Adrenal gland (tissue), 19 donors: ENCODE measurements around the gene EIF2S3B. TPM values are rescaled to one million over a fixed set of nuclear protein-coding genes. Genes with fewer than 3 reads are reported as not detected.

Experiments used
- DNase-seq, 7 donors: peaks; one replicate each; pipeline ENCODE4 v3.0.0-alpha.2; 2019 to 2020
- H3K27ac ChIP-seq, 5 donors: fragments of 200-600 bp; sonication (generic) in 4 of 5; 1 replicate in 3 of 5; 2 replicates in 2 of 5; pipeline versions ENCODE4 v1.5.1 to v1.8.0; 2016 to 2020; ENCODE audit warnings: mild to moderate bottlenecking in 1 of 5
- H3K27me3 ChIP-seq: fragments of 200-600 bp; 2 replicates; pipeline ENCODE4 v1.8.0; 2021
- H3K36me3 ChIP-seq, 2 donors: fragments of 200-600 bp; replicated peaks in 1 of 2; 1 replicate in 1 of 2; 2 replicates in 1 of 2; pipeline versions ENCODE4 v1.5.1 to v1.8.0; 2018 to 2022
- H3K4me1 ChIP-seq, 2 donors: fragments of 200-600 bp; replicated peaks in 1 of 2; 1 replicate in 1 of 2; 2 replicates in 1 of 2; pipeline versions ENCODE4 v1.5.1 to v1.8.0; 2018 to 2021
- H3K4me3 ChIP-seq, 4 donors: fragments of 200-600 bp; sonication (generic) in 3 of 4; one replicate each; pipeline ENCODE4 v1.5.1; 2016 to 2018
- H3K9me3 ChIP-seq, 3 donors: fragments of 200-600 bp; sonication (generic) in 1 of 3; replicated peaks in 1 of 3; 1 replicate in 2 of 3; 2 replicates in 1 of 3; pipeline versions ENCODE4 v1.5.1 to v1.8.0; 2016 to 2021
- POLR2A ChIP-seq, 2 donors: fragments of 450-650 bp; IDR thresholded peaks; one replicate each; pipeline ENCODE4 v1.6.1; 2017; ENCODE audit warnings: antibody characterized with exemption in 2 of 2, mild to moderate bottlenecking in 2 of 2, moderate library complexity in 1 of 2
- WGBS, 4 donors: extraction: QIAGEN DNeasy Blood & Tissue Kit in 2 of 4; methylation state at CpG; one replicate each; pipeline versions ENCODE4 v1.1.5 to v1.1.7; 2013 to 2017; 5-methylcytosine and 5-hydroxymethylcytosine counted together
- intact Hi-C, 2 donors: fragments of 100-400 bp; cut with DNase I; formaldehyde crosslinking; loops; one replicate each; pipeline versions ENCODE4 v1.14.1 to v1.15.0; 2022 to 2023
- long read RNA-seq, 10 donors: library from polyadenylated mRNA in 3 of 10; unstranded in 2 of 10; stranded (forward) in 1 of 10; transcript quantifications; one replicate each; pipeline ENCODE4 v2.0.0 and lab custom pipeline, GENCODE V29; 2021 to 2026
- polyA plus RNA-seq, 3 donors: library from polyadenylated mRNA; stranded (reverse); fragments of 200-250 nt in 2 of 3; fragments of 350-450 nt in 1 of 3; fragmentation: Illumina TruSeq in 1 of 3; extraction: RNeasy Lipid Tissue Mini Kit (QIAGEN cat#74804) in 1 of 3; gene quantifications; one replicate each; pipeline ENCODE4 v1.2.3, GENCODE V29; 2013 to 2014
- total RNA-seq, 9 donors: library from RNA; depleted of rRNA in 4 of 9; stranded (reverse); fragments of >200 nt in 4 of 9; fragments of 120-200 nt in 1 of 9; fragmentation: NEBNext Ultra II Directional in 1 of 9; extraction: Animal tissue kit (Norgen Biotek cat#: 25700) in 1 of 9; gene quantifications; one replicate each; pipeline versions ENCODE4 v1.1.0 to v1.2.4, GENCODE V29; 2013 to 2023
- TF ChIP-seq, protein P1 (sequence below), 6 experiments: fragments of 450-650 bp in 4 of 6; fragments of 200-600 bp in 2 of 6; sonication (generic) in 1 of 6; IDR thresholded peaks; 1 replicate in 5 of 6; 2 replicates in 1 of 6; pipeline versions ENCODE4 v1.5.1 to v1.8.0; 2016 to 2021; ENCODE audit warnings: antibody characterized with exemption in 6 of 6, mild to moderate bottlenecking in 2 of 6, moderate library complexity in 1 of 6
- donor health status: healthy with polysubstance abuse.
- donor health status: Bipolar disorder and iron deficiency.
- donor health status: DM: yes; HTN: yes; CAD: no.
- donor health status: DM: no; HTN: no; CAD: no.
- donor health status: DM: no; HTN: no; CAD: no.
- donor health status: DM: yes; HTN: yes; CAD: no.

EIF2S3B gene
- total RNA-seq (1 to 10 TPM in 2 of 9 donors, under 1 TPM in 6, not detected in 1; 0.25 to 2.6 (median 0.61) TPM), polyA plus RNA-seq (under 1 TPM; 0.10 to 0.59 (median 0.56) TPM)
- long read RNA-seq, donor 1, partial matches to known transcripts = 0 of 2 reads
- long read RNA-seq, donor 1, other reads (novel, unspliced or antisense) = 0 of 2 reads
- long read RNA-seq, donor 2 = 0 reads
- long read RNA-seq, donor 3 = 0 reads
- long read RNA-seq, donor 4 = 0 reads
- long read RNA-seq, donor 5 = 0 reads
- long read RNA-seq, donor 6 = 0 reads
- long read RNA-seq, donor 7 = 0 reads
- long read RNA-seq, donor 8 = 0 reads
- long read RNA-seq, donor 9 = 0 reads
- long read RNA-seq, donor 10 = 0 reads

- H3K4me3 ChIP-seq = no peak within 1 kb of the TSS
- intact Hi-C loops = no loop called here
- no peaks in the 10 kb centered on the region for H3K36me3 ChIP-seq
- H3K27ac ChIP-seq = no peak within 1 kb of the TSS
- peaks cover 9% of the 10 kb centered on the region for H3K27me3 ChIP-seq
- TF ChIP-seq POLR2A (IDR thresholded peaks at IDR 0.05) = no peak
- TF ChIP-seq, protein P1, sequence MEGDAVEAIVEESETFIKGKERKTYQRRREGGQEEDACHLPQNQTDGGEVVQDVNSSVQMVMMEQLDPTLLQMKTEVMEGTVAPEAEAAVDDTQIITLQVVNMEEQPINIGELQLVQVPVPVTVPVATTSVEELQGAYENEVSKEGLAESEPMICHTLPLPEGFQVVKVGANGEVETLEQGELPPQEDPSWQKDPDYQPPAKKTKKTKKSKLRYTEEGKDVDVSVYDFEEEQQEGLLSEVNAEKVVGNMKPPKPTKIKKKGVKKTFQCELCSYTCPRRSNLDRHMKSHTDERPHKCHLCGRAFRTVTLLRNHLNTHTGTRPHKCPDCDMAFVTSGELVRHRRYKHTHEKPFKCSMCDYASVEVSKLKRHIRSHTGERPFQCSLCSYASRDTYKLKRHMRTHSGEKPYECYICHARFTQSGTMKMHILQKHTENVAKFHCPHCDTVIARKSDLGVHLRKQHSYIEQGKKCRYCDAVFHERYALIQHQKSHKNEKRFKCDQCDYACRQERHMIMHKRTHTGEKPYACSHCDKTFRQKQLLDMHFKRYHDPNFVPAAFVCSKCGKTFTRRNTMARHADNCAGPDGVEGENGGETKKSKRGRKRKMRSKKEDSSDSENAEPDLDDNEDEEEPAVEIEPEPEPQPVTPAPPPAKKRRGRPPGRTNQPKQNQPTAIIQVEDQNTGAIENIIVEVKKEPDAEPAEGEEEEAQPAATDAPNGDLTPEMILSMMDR (IDR thresholded peaks at IDR 0.05) = no peak
- H3K4me1 ChIP-seq = no peaks in the 10 kb centered on the region
- 90 to 94% (median 92%) methylated on average over 20 to 22 of the region's 22 CpGs for WGBS, 4 donors
- H3K9me3 ChIP-seq = no peaks in the 10 kb centered on the region
- no peak for DNase-seq
Observed at GRCh38 chr12:10505620-10506019, at the start of gene EIF2S3B. Gene EIF2S3B (plus strand): TSS chr12:10505890. CDS start chr12:10505903, 13 bp downstream.

GRCh38 chr12:10456856-10457255 lies 48.8 kb upstream of the EIF2S3B start:
- no peaks in the 10 kb centered on the region for H3K36me3 ChIP-seq
- DNase-seq = no peak
- intact Hi-C loops = no loop called here
- H3K27ac ChIP-seq = no peak overlapping the region
- no peaks in the 10 kb centered on the region for H3K4me1 ChIP-seq
- peaks cover 0 to 12% (median 0%) of the 10 kb centered on the region in 3 donors for H3K9me3 ChIP-seq
- no peak for TF ChIP-seq POLR2A (IDR thresholded peaks at IDR 0.05)
- TF ChIP-seq, protein P1 (IDR thresholded peaks at IDR 0.05) = no peak
- H3K4me3 ChIP-seq = no peak overlapping the region
- WGBS, 4 donors = 85 to 95% (median 88%) methylated on average over 2 of the region's 2 CpGs
- H3K27me3 ChIP-seq = no peaks in the 10 kb centered on the region

DNA sequence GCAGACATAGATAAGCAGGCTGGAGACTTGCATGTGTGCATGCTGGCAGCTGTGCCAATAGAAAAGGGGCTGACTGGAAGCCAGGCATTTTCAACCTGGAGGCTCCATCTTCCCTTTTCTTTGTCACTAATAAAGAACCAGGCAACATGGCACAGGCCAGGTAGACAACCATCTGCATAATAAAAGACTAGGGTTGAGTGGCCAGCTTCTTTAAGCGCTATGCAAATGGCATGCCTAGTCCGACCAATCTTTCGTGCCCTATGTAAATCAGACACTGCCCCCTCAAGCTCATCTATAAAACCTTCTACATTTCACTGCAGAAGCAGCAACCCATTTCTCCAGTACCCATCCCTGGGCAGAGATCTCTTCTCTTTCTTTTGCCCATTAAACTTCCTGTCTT lies 47.9 kb upstream of the EIF2S3B start:
- 87 to 92% (median 90%) methylated on average over 3 of the region's 3 CpGs for WGBS, 4 donors

GRCh38 chr12:10466311-10466710 lies 39.4 kb upstream of the EIF2S3B start:
- no peaks in the 10 kb centered on the region for H3K27me3 ChIP-seq
- H3K4me1 ChIP-seq = no peaks in the 10 kb centered on the region
- WGBS, 4 donors = 74 to 94% (median 86%) methylated on average over 4 of the region's 4 CpGs; no CpG with 5 or more reads in 1 of the 4 donors
- DNase-seq = no peak
- no peaks in the 10 kb centered on the region for H3K9me3 ChIP-seq
- no peak for TF ChIP-seq POLR2A (IDR thresholded peaks at IDR 0.05)
- TF ChIP-seq, protein P1 (IDR thresholded peaks at IDR 0.05) = no peak
- no peaks in the 10 kb centered on the region for H3K36me3 ChIP-seq
- no peak overlapping the region for H3K27ac ChIP-seq
- no peak overlapping the region for H3K4me3 ChIP-seq
- intact Hi-C loops = no loop called here

More for the DNA sequence above, 47.9 kb upstream of the EIF2S3B start:
- Histone ChIP-seq H3K4me3 (no peak overlapping the region), H3K4me1 (no peaks in the 10 kb centered on the region), H3K27me3 (no peaks in the 10 kb centered on the region), H3K9me3 (peaks cover 0 to 12% (median 0%) of the 10 kb centered on the region in 3 donors), H3K36me3 (no peaks in the 10 kb centered on the region), H3K27ac (no peak overlapping the region)
- TF ChIP-seq, protein P1 (IDR thresholded peaks at IDR 0.05) = no peak
- no peak for TF ChIP-seq POLR2A (IDR thresholded peaks at IDR 0.05)
- intact Hi-C loops = no loop called here
- no peak for DNase-seq
